Omental fat pad (tissue), 4 donors: ENCODE measurements around the gene MIX23. TPM values are rescaled to one million over a fixed set of nuclear protein-coding genes. Genes with fewer than 3 reads are reported as not detected.

Experiments
- ATAC-seq: fragments of 150-250 bp; one replicate; pipeline ENCODE4 v1.9.1; 2016; ENCODE audit warnings: mild to moderate bottlenecking, moderate library complexity; ENCODE audit not compliant: low FRiP score
- DNase-seq: peaks from one replicate; pipeline ENCODE4 v3.0.0-alpha.2; 2019; ENCODE audit warnings: low spot score
- total RNA-seq, 4 donors: library from RNA; depleted of rRNA; stranded (reverse); fragments of >200 nt; gene quantifications; one replicate each; pipeline ENCODE4 v1.1.0, GENCODE V29; 2016
- TF ChIP-seq, protein P1 (sequence below), 3 donors: fragments of 450-650 bp; IDR thresholded peaks; one replicate each; pipeline ENCODE4 v1.5.1; 2016 to 2017; ENCODE audit warnings: antibody characterized with exemption in 3 of 3, mild to moderate bottlenecking in 3 of 3, moderate library complexity in 2 of 3

The MIX23 gene
- total RNA-seq, 4 donors from 2014 or later: 12.9 to 21.6 (median 17.0) TPM

GRCh38 chr3:122332551-122332950 lies 50.5 kb downstream of the MIX23 start:
- TF ChIP-seq, protein P1, sequence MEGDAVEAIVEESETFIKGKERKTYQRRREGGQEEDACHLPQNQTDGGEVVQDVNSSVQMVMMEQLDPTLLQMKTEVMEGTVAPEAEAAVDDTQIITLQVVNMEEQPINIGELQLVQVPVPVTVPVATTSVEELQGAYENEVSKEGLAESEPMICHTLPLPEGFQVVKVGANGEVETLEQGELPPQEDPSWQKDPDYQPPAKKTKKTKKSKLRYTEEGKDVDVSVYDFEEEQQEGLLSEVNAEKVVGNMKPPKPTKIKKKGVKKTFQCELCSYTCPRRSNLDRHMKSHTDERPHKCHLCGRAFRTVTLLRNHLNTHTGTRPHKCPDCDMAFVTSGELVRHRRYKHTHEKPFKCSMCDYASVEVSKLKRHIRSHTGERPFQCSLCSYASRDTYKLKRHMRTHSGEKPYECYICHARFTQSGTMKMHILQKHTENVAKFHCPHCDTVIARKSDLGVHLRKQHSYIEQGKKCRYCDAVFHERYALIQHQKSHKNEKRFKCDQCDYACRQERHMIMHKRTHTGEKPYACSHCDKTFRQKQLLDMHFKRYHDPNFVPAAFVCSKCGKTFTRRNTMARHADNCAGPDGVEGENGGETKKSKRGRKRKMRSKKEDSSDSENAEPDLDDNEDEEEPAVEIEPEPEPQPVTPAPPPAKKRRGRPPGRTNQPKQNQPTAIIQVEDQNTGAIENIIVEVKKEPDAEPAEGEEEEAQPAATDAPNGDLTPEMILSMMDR (IDR thresholded peaks at IDR 0.05): no peak
- ATAC-seq: no peak
- no peak for DNase-seq

DNA sequence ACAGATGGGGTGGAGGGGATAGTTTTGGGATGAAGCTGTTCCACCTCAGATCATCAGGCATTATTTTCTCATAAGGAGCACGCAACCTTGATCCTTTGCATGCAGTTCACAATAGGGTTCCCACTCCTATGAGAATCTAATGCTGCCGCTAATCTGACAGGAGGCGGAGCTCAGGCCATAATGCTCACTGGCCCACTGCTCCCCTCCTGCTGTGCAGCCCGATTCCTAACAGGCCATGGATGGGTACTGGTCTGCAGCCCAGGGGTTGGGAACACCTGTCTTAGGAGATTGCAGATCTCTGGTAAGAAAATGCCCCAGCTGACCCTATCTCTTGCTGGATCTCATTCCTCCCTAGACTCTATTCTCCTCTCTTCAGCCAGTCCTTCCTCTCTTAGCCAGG lies 51.1 kb downstream of the MIX23 start:
- no peak for DNase-seq
- TF ChIP-seq, protein P1 (IDR thresholded peaks at IDR 0.05): no peak
- no peak for ATAC-seq

- ATAC-seq (no peak), DNase-seq (no peak)
- TF ChIP-seq, protein P1 (IDR thresholded peaks at IDR 0.05): no peak
Measured at GRCh38 chr3:122325769-122326168, 57.3 kb downstream of the MIX23 start.

DNA sequence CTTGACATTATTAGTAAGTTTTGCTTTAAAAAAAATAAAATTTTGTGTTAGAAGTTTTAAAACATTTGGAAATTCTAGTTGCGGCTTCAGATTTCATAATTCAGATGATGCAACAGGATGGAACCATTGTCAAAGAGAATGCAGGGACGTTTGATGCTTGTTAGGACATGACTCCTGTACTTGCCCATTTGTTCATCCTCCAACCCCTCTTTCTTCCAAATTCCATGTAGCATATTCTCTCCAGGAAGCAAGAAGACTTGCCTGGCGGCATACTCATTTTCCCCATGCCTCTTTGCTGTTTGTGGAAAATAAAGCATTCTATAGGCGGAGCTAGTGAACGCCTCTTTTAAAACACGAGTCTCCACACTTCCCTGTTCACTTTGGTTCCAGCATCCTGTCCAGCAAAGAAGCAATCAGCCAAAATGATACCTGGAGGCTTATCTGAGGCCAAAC lies 58.1 kb downstream of the MIX23 start, which contains the start of gene CSTA:
Gene CSTA (plus strand): TSS at position 378 of the 453 bp plus-strand sequence. CDS start 45 bp downstream, at position 423.
- DNase-seq (no peak), ATAC-seq (no peak)
- TF ChIP-seq, protein P1 (IDR thresholded peaks at IDR 0.05): no peak

DNA sequence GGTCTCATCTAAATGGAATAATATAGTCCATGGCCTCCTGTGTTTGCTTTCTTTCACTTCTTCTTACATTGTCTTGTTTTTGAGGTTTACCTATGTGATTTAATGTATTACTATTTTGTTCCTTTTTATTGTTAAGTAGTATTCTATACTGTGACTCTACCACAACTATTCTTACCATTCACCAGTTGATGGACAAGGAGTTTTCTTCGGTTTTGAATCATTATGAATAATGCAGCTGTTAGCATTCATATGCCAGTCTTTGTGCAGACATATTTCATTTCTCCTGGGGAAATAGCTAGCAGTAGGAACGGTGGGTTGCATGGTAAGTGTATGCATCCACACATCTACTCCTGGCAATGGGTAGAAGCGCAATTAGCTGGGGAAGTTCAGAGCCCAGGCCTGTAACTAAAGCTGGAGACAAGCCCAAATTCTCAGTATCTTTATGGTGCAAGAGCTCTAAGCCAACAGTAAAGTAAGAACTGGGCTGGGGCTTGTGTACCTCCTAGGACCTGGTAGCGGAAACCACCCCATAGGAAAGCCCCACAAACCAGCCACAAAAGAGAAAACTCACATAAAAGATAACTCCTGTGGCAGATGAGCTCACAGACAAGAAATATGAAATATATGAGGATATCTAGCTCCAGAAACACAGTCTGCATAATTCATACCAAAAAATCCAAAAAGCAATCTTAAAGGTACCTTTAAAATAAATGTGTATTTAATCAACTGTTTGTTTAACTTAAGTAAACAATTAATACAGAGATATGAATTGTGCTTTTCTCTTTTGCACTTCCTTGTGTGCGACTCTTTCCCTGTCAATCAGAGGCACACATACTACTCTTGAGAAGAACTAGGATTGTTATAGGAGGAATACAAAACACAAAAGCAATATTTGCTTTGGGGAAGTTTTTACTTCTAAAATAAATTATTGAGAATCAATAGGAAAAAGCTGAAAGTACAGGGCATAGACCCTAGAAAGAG lies 60.6 kb downstream of the MIX23 start:
- TF ChIP-seq, protein P1 (IDR thresholded peaks at IDR 0.05): no peak

GRCh38 chr3:122318620-122319019 lies 64.4 kb downstream of the MIX23 start:
- DNase-seq (no peak), ATAC-seq (no peak)
- TF ChIP-seq, protein P1 (IDR thresholded peaks at IDR 0.05): no peak

More for the DNA sequence above, 60.6 kb downstream of the MIX23 start:
- no peak for ATAC-seq
- no peak for DNase-seq
